Mesendoderm (in vitro differentiated cells): Measurements from ENCODE around the gene CST4. TPM values are rescaled to one million over a fixed set of nuclear protein-coding genes. Genes with fewer than 3 reads are reported as not detected.
"Not testable (repeated sequence)": the region's sequence is repeated elsewhere in the genome, so short reads cannot be mapped to it uniquely, and the experiment has no call there.

Experiments
- DNase-seq: peaks from one replicate; pipeline ENCODE4 v3.0.0; 2013
- H2AK5ac ChIP-seq: 2 replicates; pipeline ENCODE4 v1.6.1; 2013; ENCODE audit warnings: low read length, inconsistent platforms
- H2BK120ac ChIP-seq: 2 replicates; pipeline ENCODE4 v1.6.1; 2013; ENCODE audit warnings: low read depth, mild to moderate bottlenecking, low read length, moderate library complexity, mixed read lengths
- H2BK15ac ChIP-seq: replicated peaks from 2 replicates; pipeline ENCODE4 v1.6.1; 2013; ENCODE audit warnings: low read depth, mild to moderate bottlenecking, moderate library complexity
- H2BK5ac ChIP-seq: 2 replicates; pipeline ENCODE4 v1.6.1; 2013; ENCODE audit warnings: low read length, inconsistent platforms
- H3K18ac ChIP-seq: 2 replicates; pipeline ENCODE4 v1.6.1; 2013; ENCODE audit warnings: mild to moderate bottlenecking, low read length, mixed read lengths
- H3K23ac ChIP-seq: one replicate; pipeline ENCODE4 v1.6.1; 2013; ENCODE audit warnings: low read length
- H3K27ac ChIP-seq: 2 replicates; pipeline ENCODE4 v1.5.1; 2013; ENCODE audit warnings: low read depth, mild to moderate bottlenecking, inconsistent platforms, low read length, moderate library complexity
- H3K27me3 ChIP-seq: 2 replicates; pipeline ENCODE4 v1.6.1; 2013; ENCODE audit warnings: low read length, control low read depth, mild to moderate bottlenecking, inconsistent platforms; ENCODE audit not compliant: insufficient read depth, poor library complexity
- H3K36me3 ChIP-seq: 2 replicates; pipeline ENCODE4 v1.6.1; 2013; ENCODE audit warnings: low read length, inconsistent platforms; ENCODE audit not compliant: control insufficient read depth, insufficient read depth
- H3K4ac ChIP-seq: one replicate; pipeline ENCODE4 v1.6.1; 2013; ENCODE audit warnings: low read depth, mild to moderate bottlenecking, low read length, moderate library complexity
- H3K4me1 ChIP-seq: 2 replicates; pipeline ENCODE4 v1.6.1; 2013; ENCODE audit warnings: low read depth, low read length, inconsistent platforms; ENCODE audit not compliant: control insufficient read depth
- H3K4me2 ChIP-seq: 2 replicates; pipeline ENCODE4 v1.6.1; 2013; ENCODE audit warnings: low read length
- H3K4me3 ChIP-seq: 2 replicates; pipeline ENCODE4 v1.5.1; 2013; ENCODE audit warnings: mild to moderate bottlenecking, low read length
- H3K56ac ChIP-seq: one replicate; pipeline ENCODE4 v1.6.1; 2013; ENCODE audit warnings: low read length
- H3K79me1 ChIP-seq: 2 replicates; pipeline ENCODE4 v1.6.1; 2013; ENCODE audit warnings: low read length, inconsistent platforms
- H3K79me2 ChIP-seq: 2 replicates; pipeline ENCODE4 v1.6.1; 2013; ENCODE audit warnings: mild to moderate bottlenecking, low read length; ENCODE audit not compliant: control insufficient read depth, insufficient read depth
- H3K9ac ChIP-seq: 2 replicates; pipeline ENCODE4 v1.6.1; 2013; ENCODE audit warnings: low read length, inconsistent platforms
- H4K5ac ChIP-seq: one replicate; pipeline ENCODE4 v1.6.1; 2013; ENCODE audit warnings: low read length
- H4K8ac ChIP-seq: one replicate; pipeline ENCODE4 v1.6.1; 2013; ENCODE audit warnings: low read depth, mild to moderate bottlenecking, control low read depth, low read length, moderate library complexity
- WGBS: extraction: QIAGEN DNeasy Blood & Tissue Kit; methylation state at CpG from one replicate; pipeline ENCODE4 v1.1.7; 2013; ENCODE audit warnings: low lambda C conversion rate, missing lambda C conversion rate; ENCODE audit not compliant: insufficient coverage; ENCODE audit errors: extremely low coverage; 5-methylcytosine and 5-hydroxymethylcytosine counted together
- polyA plus RNA-seq, 2 experiments: library from polyadenylated mRNA; stranded (reverse); fragments of 200-250 nt; gene quantifications; one replicate each; pipeline ENCODE4 v1.2.3, GENCODE V29; 2013

Gene CST4, protein sequence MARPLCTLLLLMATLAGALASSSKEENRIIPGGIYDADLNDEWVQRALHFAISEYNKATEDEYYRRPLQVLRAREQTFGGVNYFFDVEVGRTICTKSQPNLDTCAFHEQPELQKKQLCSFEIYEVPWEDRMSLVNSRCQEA
- 0.10 TPM for polyA plus RNA-seq (2013, experiment 1 of 2)
- polyA plus RNA-seq (2013, experiment 2 of 2), result not detected

DNA sequence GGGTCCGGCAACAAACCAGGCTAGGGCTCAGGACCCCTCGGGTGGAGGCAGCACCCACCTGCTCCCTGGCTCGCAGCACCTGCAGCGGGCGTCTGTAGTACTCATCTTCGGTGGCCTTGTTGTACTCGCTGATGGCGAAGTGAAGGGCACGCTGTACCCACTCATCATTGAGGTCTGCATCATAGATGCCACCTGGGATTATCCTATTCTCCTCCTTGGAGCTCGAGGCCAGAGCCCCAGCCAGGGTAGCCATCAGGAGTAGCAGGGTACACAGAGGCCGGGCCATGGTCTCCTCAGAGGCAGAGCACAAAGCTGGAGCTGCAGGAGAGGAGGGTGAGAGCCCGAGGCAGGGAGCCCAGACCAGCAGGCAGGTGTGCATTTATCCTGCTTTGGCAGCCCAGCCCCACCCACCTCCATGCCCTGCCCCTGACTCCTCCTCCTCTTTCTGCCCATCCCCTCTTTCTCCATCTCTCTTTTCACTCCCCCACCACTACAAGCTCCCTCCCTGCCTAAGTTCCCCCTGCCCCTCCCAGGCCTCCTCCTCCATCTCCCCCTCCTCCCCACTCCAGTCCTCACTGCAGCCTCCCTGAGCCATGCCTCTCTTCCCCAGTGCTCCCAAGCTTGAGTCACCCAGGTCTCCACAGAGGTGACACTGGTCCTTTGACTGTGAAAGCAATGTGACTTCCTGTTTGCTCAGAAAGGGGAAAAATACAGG lies at the start of gene CST4:
CST4 (minus strand) TSS at position 355 of the 715 bp plus-strand sequence; CDS start at position 286, 69 bp downstream.
- H3K9ac ChIP-seq, result not testable (repeated sequence)

DNA sequence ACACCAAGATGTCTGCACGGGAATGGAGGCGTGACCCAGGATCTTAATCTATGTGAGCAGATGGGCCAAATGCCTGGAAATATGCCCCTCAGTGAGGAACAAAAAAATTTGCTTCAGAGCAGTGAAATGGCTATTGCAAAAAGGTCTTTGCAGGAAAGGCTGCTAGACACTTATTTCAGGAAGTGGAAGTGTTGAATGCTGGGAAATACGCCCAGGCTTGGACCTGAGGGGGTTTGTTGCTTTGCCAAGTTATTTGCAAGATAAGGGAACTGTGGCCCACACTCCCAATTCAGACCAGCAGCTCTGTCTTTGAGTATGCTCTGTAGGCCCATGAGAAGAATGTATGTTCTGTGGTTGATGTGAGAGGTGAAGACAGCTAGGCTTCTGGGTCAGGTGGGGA lies 46.6 kb upstream of the CST4 start:
- H3K56ac ChIP-seq, H3K9ac ChIP-seq, DNase-seq, H3K4me3 ChIP-seq, H3K4ac ChIP-seq, H2BK5ac ChIP-seq, H4K5ac ChIP-seq, H3K79me2 ChIP-seq, H3K79me1 ChIP-seq, H2BK120ac ChIP-seq, H2BK15ac ChIP-seq, H3K27me3 ChIP-seq, H2AK5ac ChIP-seq, H3K4me2 ChIP-seq, H3K18ac ChIP-seq, H3K27ac ChIP-seq, H3K36me3 ChIP-seq, H4K8ac ChIP-seq, H3K23ac ChIP-seq, H3K4me1 ChIP-seq: not testable (repeated sequence)
- WGBS, result no CpG with 5 or more reads among the region's 3 CpGs

More for the DNA sequence above, at the start of gene CST4:
- not testable (repeated sequence) for H2BK5ac ChIP-seq, H3K27me3 ChIP-seq, H3K4me2 ChIP-seq, H2AK5ac ChIP-seq, DNase-seq, H3K4ac ChIP-seq, H3K27ac ChIP-seq, H3K23ac ChIP-seq, H3K56ac ChIP-seq, H3K4me1 ChIP-seq, H3K36me3 ChIP-seq, H3K79me1 ChIP-seq, H2BK15ac ChIP-seq, H3K4me3 ChIP-seq, H3K18ac ChIP-seq, H2BK120ac ChIP-seq, H3K79me2 ChIP-seq, H4K5ac ChIP-seq, H4K8ac ChIP-seq
- WGBS, result no CpG with 5 or more reads among the region's 12 CpGs

DNA sequence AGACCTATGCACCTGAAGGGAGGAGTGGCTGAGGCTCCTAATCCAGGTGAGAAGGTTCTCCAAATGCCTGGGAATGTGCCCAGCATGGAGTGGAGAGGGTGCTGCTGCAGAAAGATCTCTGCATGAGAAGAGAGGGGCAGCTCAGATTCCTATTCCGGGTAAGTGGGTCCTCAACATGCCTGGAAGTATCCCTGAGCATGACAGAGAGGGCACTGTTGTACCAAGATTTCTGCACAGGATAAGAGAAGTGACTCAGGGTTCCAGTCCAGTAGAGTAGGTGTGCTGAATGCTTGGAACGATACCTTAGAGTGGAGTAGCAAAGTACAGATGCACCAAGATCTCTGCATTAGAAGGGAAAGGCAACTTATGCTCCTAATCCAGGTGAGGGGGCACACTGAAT lies 46.1 kb upstream of the CST4 start:
- H3K79me2 ChIP-seq, H3K4me2 ChIP-seq, H4K8ac ChIP-seq, H3K27me3 ChIP-seq, H3K18ac ChIP-seq, H3K56ac ChIP-seq, H3K4me1 ChIP-seq, H2BK5ac ChIP-seq, H4K5ac ChIP-seq, DNase-seq, H3K4ac ChIP-seq, H3K79me1 ChIP-seq, H3K36me3 ChIP-seq, H3K9ac ChIP-seq, H2AK5ac ChIP-seq, H3K4me3 ChIP-seq, H3K23ac ChIP-seq, H2BK120ac ChIP-seq, H3K27ac ChIP-seq, H2BK15ac ChIP-seq: not testable (repeated sequence)
- WGBS, result no CpG with 5 or more reads among the region's 2 CpGs

DNA sequence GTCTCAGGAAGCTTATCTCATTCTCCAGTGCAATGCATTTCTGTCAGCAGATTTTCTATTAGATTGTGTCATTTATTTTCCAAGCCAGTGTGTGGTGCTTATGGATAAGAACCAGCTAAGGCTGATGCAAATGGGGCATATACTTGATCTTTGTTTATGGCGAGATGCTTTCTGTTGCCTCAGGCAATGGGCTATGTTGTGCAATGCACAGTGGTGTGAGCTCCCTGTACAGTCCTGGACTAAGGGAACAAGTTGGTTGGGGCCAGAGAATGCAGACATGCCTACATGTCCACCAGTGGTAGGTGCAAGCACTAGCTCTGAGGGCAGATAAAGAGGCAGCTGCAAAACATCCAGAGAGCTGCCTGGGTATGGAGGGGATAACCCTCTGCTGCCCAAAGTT lies 45.6 kb upstream of the CST4 start:
- WGBS, result no CpG with 5 or more reads among the region's 1 CpG
- not testable (repeated sequence) for DNase-seq

DNA sequence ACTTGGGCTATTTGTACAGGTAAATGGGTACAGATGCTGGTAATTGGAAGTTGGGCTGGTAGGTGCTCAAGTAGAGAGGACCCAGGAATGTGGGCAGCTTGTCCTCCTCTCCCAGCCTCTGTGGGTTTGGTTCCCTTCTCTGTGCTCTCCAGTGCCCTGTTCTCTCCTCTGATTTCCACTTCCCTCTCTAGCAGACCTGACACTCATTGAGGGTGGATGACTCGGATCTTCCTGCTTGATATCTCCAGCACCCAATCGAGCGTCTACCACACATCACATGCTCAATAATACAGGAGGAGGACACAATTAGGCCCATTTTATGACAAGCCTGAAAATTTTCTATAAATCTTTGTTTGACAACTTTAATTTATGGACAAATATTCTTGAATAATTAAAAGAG lies 38.2 kb upstream of the CST4 start:
- no peak overlapping the region for H2AK5ac ChIP-seq
- no CpG with 5 or more reads among the region's 3 CpGs for WGBS
- no peak for DNase-seq

More for the DNA sequence above, 45.6 kb upstream of the CST4 start:
- H3K4me3 ChIP-seq, H3K4ac ChIP-seq, H3K79me1 ChIP-seq, H3K4me1 ChIP-seq, H4K8ac ChIP-seq, H2BK120ac ChIP-seq, H2AK5ac ChIP-seq, H3K27ac ChIP-seq, H3K4me2 ChIP-seq, H3K56ac ChIP-seq, H2BK5ac ChIP-seq, H3K36me3 ChIP-seq, H3K23ac ChIP-seq, H3K9ac ChIP-seq, H4K5ac ChIP-seq, H2BK15ac ChIP-seq, H3K27me3 ChIP-seq, H3K18ac ChIP-seq, H3K79me2 ChIP-seq: not testable (repeated sequence)

More for the DNA sequence above, 38.2 kb upstream of the CST4 start:
- Histone ChIP-seq H4K8ac (no peak overlapping the region), H3K56ac (no peak overlapping the region), H3K36me3 (no peaks in the 10 kb centered on the region), H3K27ac (no peak overlapping the region), H3K4me3 (no peak overlapping the region), H3K4me1 (no peaks in the 10 kb centered on the region), H4K5ac (no peak overlapping the region), H3K27me3 (no peaks in the 10 kb centered on the region), H3K4ac (no peak overlapping the region), H2BK5ac (no peak overlapping the region), H3K79me2 (no peaks in the 10 kb centered on the region), H2BK15ac (no peak overlapping the region), H2BK120ac (no peak overlapping the region), H3K4me2 (no peak overlapping the region), H3K79me1 (no peaks in the 10 kb centered on the region), H3K18ac (no peak overlapping the region), H3K23ac (no peak overlapping the region), H3K9ac (no peak overlapping the region)
